Endometrium (tissue), 2 donors: Measurements from ENCODE around the gene GATAD1.

Experiments
- FAIRE-seq: peaks from 2 replicates; lab custom pipeline; 2012; peaks lifted over from hg19 to GRCh38; lab: Jason Lieb, UNC
- donor health status: control.
- donor health status: control.

GATAD1 gene

GRCh38 chr7:92485267-92485892, 38.1 kb downstream of the GATAD1 start:
- FAIRE-seq: no peak

GRCh38 chr7:92485974-92486373, 38.7 kb downstream of the GATAD1 start:
- no peak for FAIRE-seq

- no peak for FAIRE-seq
Measured at GRCh38 chr7:92487804-92488203, 40.5 kb downstream of the GATAD1 start.

GRCh38 chr7:92489634-92490033, 42.4 kb downstream of the GATAD1 start:
- FAIRE-seq: no peak

GRCh38 chr7:92496876-92497275, 49.6 kb downstream of the GATAD1 start:
- no peak for FAIRE-seq

GRCh38 chr7:92498557-92498956, 51.3 kb downstream of the GATAD1 start:
- no peak for FAIRE-seq

GRCh38 chr7:92503767-92504166, 56.5 kb downstream of the GATAD1 start:
- no peak for FAIRE-seq

- no peak for FAIRE-seq
Measured at GRCh38 chr7:92504563-92504962, 57.3 kb downstream of the GATAD1 start.

- no peak for FAIRE-seq
Measured at GRCh38 chr7:92506363-92506762, 59.1 kb downstream of the GATAD1 start.

GRCh38 chr7:92508946-92509345, 61.7 kb downstream of the GATAD1 start:
- no peak for FAIRE-seq
